ENCODE results near the gene SLIT1. TPM values are rescaled to one million over a fixed set of nuclear protein-coding genes. Genes with fewer than 3 reads are reported as not detected.

Gene SLIT1
- total RNA-seq, 1 donor from 2014 or later = 0.49 TPM

- TF ChIP-seq POLR2AphosphoS5 (IDR thresholded peaks at IDR 0.05; ENCODE audit: insufficient read depth in 1 of 2, low read depth in 1 of 2) = no peak
- no peak for TF ChIP-seq CTCF (IDR thresholded peaks at IDR 0.05)
- no peak for TF ChIP-seq POLR2A (IDR thresholded peaks at IDR 0.05)
- H3K36me3 ChIP-seq = no peaks in the 10 kb centered on the region
- H3K4me1 ChIP-seq = no peaks in the 10 kb centered on the region
- no peak overlapping the region for H3K4me3 ChIP-seq
- no peak overlapping the region for H3K27ac ChIP-seq
- intact Hi-C loops (cut with DNase I) = no loop called here
- DNase-seq (ENCODE audit: extremely low spot score in 2 of 2) = no peak
- H3K9me3 ChIP-seq = no peaks in the 10 kb centered on the region
- H3K27me3 ChIP-seq = no peaks in the 10 kb centered on the region
Measured at GRCh38 chr10:97163181-97163580, 22.6 kb downstream of the SLIT1 start.

- no peaks in the 10 kb centered on the region for H3K27me3 ChIP-seq
- DNase-seq (ENCODE audit: extremely low spot score in 2 of 2) = no peak
- TF ChIP-seq CTCF (IDR thresholded peaks at IDR 0.05) (no peak), POLR2A (IDR thresholded peaks at IDR 0.05) (no peak), POLR2AphosphoS5 (IDR thresholded peaks at IDR 0.05; ENCODE audit: insufficient read depth in 1 of 2, low read depth in 1 of 2) (no peak)
- H3K4me3 ChIP-seq = no peak overlapping the region
- H3K9me3 ChIP-seq = no peaks in the 10 kb centered on the region
- intact Hi-C loops (cut with DNase I) = no loop called here
- H3K27ac ChIP-seq = no peak overlapping the region
- no peaks in the 10 kb centered on the region for H3K4me1 ChIP-seq
- no peaks in the 10 kb centered on the region for H3K36me3 ChIP-seq
Measured at GRCh38 chr10:97159646-97160305, 26.0 kb downstream of the SLIT1 start.

GRCh38 chr10:97157578-97158095 lies 28.1 kb downstream of the SLIT1 start:
- DNase-seq (ENCODE audit: extremely low spot score in 2 of 2) = no peak
- Histone ChIP-seq H3K36me3 (no peaks in the 10 kb centered on the region), H3K4me3 (no peak overlapping the region), H3K27ac (no peak overlapping the region), H3K27me3 (no peaks in the 10 kb centered on the region), H3K9me3 (no peaks in the 10 kb centered on the region), H3K4me1 (no peaks in the 10 kb centered on the region)
- intact Hi-C loops (cut with DNase I) = no loop called here
- TF ChIP-seq POLR2A (IDR thresholded peaks at IDR 0.05) (no peak), POLR2AphosphoS5 (IDR thresholded peaks at IDR 0.05; ENCODE audit: insufficient read depth in 1 of 2, low read depth in 1 of 2) (no peak), CTCF (IDR thresholded peaks at IDR 0.05) (no peak)

- intact Hi-C loops (cut with DNase I) = loop anchor here (5.0 kb wide), 1 partner anchor 1782 kb away; no protein-coding TSS in a partner anchor
- Histone ChIP-seq H3K9me3 (no peaks in the 10 kb centered on the region), H3K4me3 (no peak overlapping the region), H3K27ac (no peak overlapping the region), H3K36me3 (no peaks in the 10 kb centered on the region), H3K4me1 (no peaks in the 10 kb centered on the region), H3K27me3 (no peaks in the 10 kb centered on the region)
- TF ChIP-seq POLR2A (IDR thresholded peaks at IDR 0.05) (no peak), POLR2AphosphoS5 (IDR thresholded peaks at IDR 0.05; ENCODE audit: insufficient read depth in 1 of 2, low read depth in 1 of 2) (no peak)
- DNase-seq (ENCODE audit: extremely low spot score in 2 of 2) = no peak
Measured at GRCh38 chr10:97154781-97155180, 31.0 kb downstream of the SLIT1 start.

GRCh38 chr10:97154162-97154561 lies 31.6 kb downstream of the SLIT1 start:
- Histone ChIP-seq H3K27ac (no peak overlapping the region), H3K4me1 (no peaks in the 10 kb centered on the region), H3K9me3 (no peaks in the 10 kb centered on the region), H3K27me3 (no peaks in the 10 kb centered on the region), H3K4me3 (no peak overlapping the region), H3K36me3 (no peaks in the 10 kb centered on the region)
- no peak for DNase-seq (ENCODE audit: extremely low spot score in 2 of 2)
- intact Hi-C loops (cut with DNase I) = loop anchor here (5.0 kb wide), 1 partner anchor 1782 kb away; no protein-coding TSS in a partner anchor
- no peak for TF ChIP-seq CTCF (IDR thresholded peaks at IDR 0.05)
- no peak for TF ChIP-seq POLR2A (IDR thresholded peaks at IDR 0.05)
- TF ChIP-seq POLR2AphosphoS5 (IDR thresholded peaks at IDR 0.05; ENCODE audit: insufficient read depth in 1 of 2, low read depth in 1 of 2) = no peak
